H9 (cell line): ENCODE measurements around the gene PLXNA2. TPM values are rescaled to one million over a fixed set of nuclear protein-coding genes. Genes with fewer than 3 reads are reported as not detected.

Experiments used
- DNase-seq: peaks from one replicate; pipeline ENCODE4 v3.0.0-alpha.2; 2017
- H2AFZ ChIP-seq: one replicate; pipeline ENCODE4 v1.6.1; 2013; ENCODE audit warnings: mild to moderate bottlenecking, low read length, control low read depth, moderate library complexity
- H2AK5ac ChIP-seq: 2 replicates; pipeline ENCODE4 v1.6.1; 2013; ENCODE audit warnings: low read length, control low read depth, mixed read lengths; ENCODE audit not compliant: insufficient read length
- H2BK120ac ChIP-seq: one replicate; pipeline ENCODE4 v1.6.1; 2013; ENCODE audit warnings: low read depth, mild to moderate bottlenecking, low read length, control low read depth, inconsistent platforms; ENCODE audit not compliant: poor library complexity, severe bottlenecking
- H2BK12ac ChIP-seq: 2 replicates; pipeline ENCODE4 v1.6.1; 2013; ENCODE audit warnings: low read length, control low read depth, mixed read lengths, low read depth; ENCODE audit not compliant: insufficient read length
- H2BK15ac ChIP-seq: 2 replicates; pipeline ENCODE4 v1.6.1; 2013; ENCODE audit warnings: low read depth, low read length, control low read depth
- H2BK20ac ChIP-seq: one replicate; pipeline ENCODE4 v1.6.1; 2013; ENCODE audit warnings: low read depth, mild to moderate bottlenecking, low read length, control low read depth, inconsistent platforms; ENCODE audit not compliant: poor library complexity, severe bottlenecking
- H2BK5ac ChIP-seq: 2 replicates; pipeline ENCODE4 v1.6.1; 2013; ENCODE audit warnings: low read length, control low read depth, mixed read lengths; ENCODE audit not compliant: insufficient read length
- H3K14ac ChIP-seq: 2 replicates; pipeline ENCODE4 v1.6.1; 2013; ENCODE audit warnings: low read length, control low read depth; ENCODE audit not compliant: insufficient read depth
- H3K18ac ChIP-seq: 2 replicates; pipeline ENCODE4 v1.6.1; 2013; ENCODE audit warnings: low read depth, mild to moderate bottlenecking, mixed read lengths, low read length, control low read depth; ENCODE audit not compliant: insufficient read length
- H3K23ac ChIP-seq: 2 replicates; pipeline ENCODE4 v1.6.1; 2013; ENCODE audit warnings: low read length, control low read depth, mixed read lengths, low read depth; ENCODE audit not compliant: insufficient read length
- H3K23me2 ChIP-seq: 2 replicates; pipeline ENCODE4 v1.6.1; 2013; ENCODE audit warnings: low read depth, mild to moderate bottlenecking, mixed read lengths, low read length, control low read depth; ENCODE audit not compliant: insufficient read length, poor library complexity, severe bottlenecking
- H3K27ac ChIP-seq: 2 replicates; pipeline ENCODE4 v1.5.1; 2013; ENCODE audit warnings: low read length, control low read depth, mixed read lengths, low read depth; ENCODE audit not compliant: insufficient read length
- H3K27me3 ChIP-seq: 2 replicates; pipeline ENCODE4 v1.6.1; 2013; ENCODE audit warnings: low read length, control low read depth, inconsistent platforms; ENCODE audit not compliant: insufficient read depth
- H3K4ac ChIP-seq: 2 replicates; pipeline ENCODE4 v1.6.1; 2013; ENCODE audit warnings: low read depth, mild to moderate bottlenecking, control low read depth, inconsistent platforms, low read length, moderate library complexity
- H3K4me1 ChIP-seq: 2 replicates; pipeline ENCODE4 v1.6.1; 2013; ENCODE audit warnings: low read length, control low read depth, inconsistent platforms; ENCODE audit not compliant: insufficient read depth
- H3K4me2 ChIP-seq: 2 replicates; pipeline ENCODE4 v1.6.1; 2013; ENCODE audit warnings: low read length, control low read depth, mixed read lengths; ENCODE audit not compliant: insufficient read length, insufficient read depth
- H3K56ac ChIP-seq: 2 replicates; pipeline ENCODE4 v1.6.1; 2013; ENCODE audit warnings: low read depth, mild to moderate bottlenecking, mixed read lengths, low read length, control low read depth; ENCODE audit not compliant: insufficient read length
- H3K79me1 ChIP-seq: 2 replicates; pipeline ENCODE4 v1.6.1; 2013; ENCODE audit warnings: low read depth, mild to moderate bottlenecking, moderate library complexity, low read length, control low read depth, inconsistent platforms; ENCODE audit not compliant: insufficient read depth, poor library complexity, severe bottlenecking
- H3K79me2 ChIP-seq: 2 replicates; pipeline ENCODE4 v1.6.1; 2013; ENCODE audit warnings: low read length, control low read depth, inconsistent platforms; ENCODE audit not compliant: insufficient read depth
- H3K9ac ChIP-seq: 2 replicates; pipeline ENCODE4 v1.6.1; 2013; ENCODE audit warnings: low read length, control low read depth, mixed read lengths; ENCODE audit not compliant: insufficient read length; ENCODE audit errors: extremely low read depth
- H3K9me3 ChIP-seq: one replicate; pipeline ENCODE4 v1.6.1; 2013; ENCODE audit warnings: low read depth, low read length, inconsistent platforms; ENCODE audit not compliant: control insufficient read depth
- H3T11ph ChIP-seq: one replicate; pipeline ENCODE4 v1.6.1; 2013; ENCODE audit warnings: mild to moderate bottlenecking, low read length, control low read depth, inconsistent platforms
- H4K20me1 ChIP-seq: one replicate; pipeline ENCODE4 v1.6.1; 2013; ENCODE audit not compliant: control insufficient read depth, insufficient read length, insufficient read depth
- H4K5ac ChIP-seq: 2 replicates; pipeline ENCODE4 v1.6.1; 2013; ENCODE audit warnings: low read depth, mild to moderate bottlenecking, mixed read lengths, low read length, control low read depth; ENCODE audit not compliant: insufficient read length
- H4K8ac ChIP-seq: replicated peaks from 2 replicates; pipeline ENCODE4 v1.6.1; 2013; ENCODE audit warnings: low read length, control low read depth, mixed read lengths, low read depth; ENCODE audit not compliant: insufficient read length
- H4K91ac ChIP-seq: 2 replicates; pipeline ENCODE4 v1.6.1; 2013; ENCODE audit warnings: low read depth, mild to moderate bottlenecking, moderate library complexity, mixed read lengths, low read length, control low read depth; ENCODE audit not compliant: insufficient read length
- H3K27ac Mint-ChIP-seq, 3 experiments: 2 replicates in 2 of 3; 3 replicates in 1 of 3; pipeline ENCODE4 v1.8.0; 2020 to 2021; ENCODE audit warnings: mixed read lengths in 3 of 3, mild to moderate bottlenecking in 1 of 3, moderate library complexity in 1 of 3
- H3K27me3 Mint-ChIP-seq: 2 replicates; pipeline ENCODE4 v1.8.0; 2021; ENCODE audit warnings: low read depth, mild to moderate bottlenecking, moderate library complexity, mixed read lengths
- H3K36me3 Mint-ChIP-seq, 3 experiments: 2 replicates in 2 of 3; 3 replicates in 1 of 3; pipeline ENCODE4 v1.8.0; 2020 to 2021; ENCODE audit warnings: low read depth in 3 of 3, mixed read lengths in 3 of 3; ENCODE audit not compliant: insufficient read depth in 1 of 3
- H3K4me1 Mint-ChIP-seq, 2 experiments: 2 replicates each; pipeline ENCODE4 v1.8.0; 2020; ENCODE audit warnings: mixed read lengths in 2 of 2
- H3K4me3 Mint-ChIP-seq, 2 experiments: 2 replicates in 1 of 2; 3 replicates in 1 of 2; pipeline ENCODE4 v1.8.0; 2020 to 2021; ENCODE audit warnings: mild to moderate bottlenecking in 2 of 2, mixed read lengths in 2 of 2, moderate library complexity in 1 of 2
- H3K9me3 Mint-ChIP-seq, 2 experiments: 2 replicates in 1 of 2; 3 replicates in 1 of 2; pipeline ENCODE4 v1.8.0; 2020; ENCODE audit warnings: mild to moderate bottlenecking in 2 of 2, mixed read lengths in 2 of 2, moderate library complexity in 1 of 2
- CTCF ChIP-seq: fragments of 200-600 bp; sonication (generic); conservative IDR thresholded peaks from 3 replicates; pipeline ENCODE4 v1.8.0; 2021; ENCODE audit warnings: antibody characterized with exemption, mild to moderate bottlenecking
- WGBS: extraction: QIAGEN DNeasy Blood & Tissue Kit; methylation state at CpG from one replicate; pipeline ENCODE4 v1.1.7; 2013; ENCODE audit warnings: missing lambda C conversion rate, low lambda C conversion rate, mixed read lengths; ENCODE audit not compliant: insufficient read length; ENCODE audit errors: extremely low coverage; 5-methylcytosine and 5-hydroxymethylcytosine counted together
- total RNA-seq: library from RNA; stranded (reverse); gene quantifications from 2 replicates; pipeline ENCODE4 v1.2.1, GENCODE V29; 2021

The PLXNA2 gene
- total RNA-seq, 1 experiment from 2014 or later: 0.57 TPM

- Histone ChIP-seq H3K4me1 (peaks cover 2% of the 10 kb centered on the region; the same call in 1 of the 2 replicates), H2BK20ac (no peak overlapping the region), H3K9ac (no peak overlapping the region), H4K5ac (no peak overlapping the region), H2BK15ac (no peak overlapping the region), H3K27ac (no peak overlapping the region), H2BK12ac (no peak overlapping the region), H2AFZ (no peak overlapping the region), H2BK5ac (no peak overlapping the region), H4K8ac (no peak overlapping the region), H3K9me3 (no peaks in the 10 kb centered on the region), H3K79me2 (no peaks in the 10 kb centered on the region), H2BK120ac (no peak overlapping the region), H4K20me1 (peaks cover 2% of the 10 kb centered on the region), H3T11ph (no peak overlapping the region), H4K91ac (no peak overlapping the region), H3K4ac (no peak overlapping the region), H3K56ac (no peak overlapping the region), H3K4me2 (no peak overlapping the region), H3K14ac (no peak overlapping the region), H2AK5ac (no peak overlapping the region), H3K23ac (no peak overlapping the region), H3K23me2 (no peaks in the 10 kb centered on the region), H3K27me3 (no peaks in the 10 kb centered on the region), H3K18ac (no peak overlapping the region), H3K79me1 (no peaks in the 10 kb centered on the region)
- DNase-seq: no peak
- no peak overlapping the region for H3K4me3 Mint-ChIP-seq
- no peak for TF ChIP-seq CTCF
- H3K27ac Mint-ChIP-seq: no peak overlapping the region
- peaks cover 23 to 24% of the 10 kb centered on the region in 2 experiments for H3K4me1 Mint-ChIP-seq
- WGBS: no CpG with 5 or more reads among the region's 3 CpGs
- peaks cover 4% of the 10 kb centered on the region in 2 experiments; a peak in 3 of 5 replicates for H3K9me3 Mint-ChIP-seq
- H3K36me3 Mint-ChIP-seq: peaks cover 0 to 4% (median 0%) of the 10 kb centered on the region in 3 experiments; a peak in 1 of 7 replicates
- peaks cover 15% of the 10 kb centered on the region for H3K27me3 Mint-ChIP-seq
These were observed 244.8 kb downstream of the PLXNA2 start for GRCh38 chr1:207999274-207999915.
